GM12865 (cell line): Measurements from ENCODE around the gene SFSWAP.
"Not testable (repeated sequence)": the region's sequence is repeated elsewhere in the genome, so short reads cannot be mapped to it uniquely, and the experiment has no call there.

ENCODE experiments used
- DNase-seq: peaks from one replicate; pipeline ENCODE4 v3.0.0; 2010; ENCODE audit warnings: low read depth
- H3K4me3 ChIP-seq: 2 replicates; pipeline ENCODE4 v1.5.1; 2011; ENCODE audit warnings: mild to moderate bottlenecking, low read depth, low read length, control low read depth
- TF ChIP-seq, protein P1 (sequence below): IDR thresholded peaks from 2 replicates; pipeline ENCODE4 v1.5.1; 2011; ENCODE audit warnings: low read length, control low read depth, low read depth, inconsistent platforms; ENCODE audit not compliant: insufficient read depth; ENCODE audit errors: missing control alignments

Gene SFSWAP

DNA sequence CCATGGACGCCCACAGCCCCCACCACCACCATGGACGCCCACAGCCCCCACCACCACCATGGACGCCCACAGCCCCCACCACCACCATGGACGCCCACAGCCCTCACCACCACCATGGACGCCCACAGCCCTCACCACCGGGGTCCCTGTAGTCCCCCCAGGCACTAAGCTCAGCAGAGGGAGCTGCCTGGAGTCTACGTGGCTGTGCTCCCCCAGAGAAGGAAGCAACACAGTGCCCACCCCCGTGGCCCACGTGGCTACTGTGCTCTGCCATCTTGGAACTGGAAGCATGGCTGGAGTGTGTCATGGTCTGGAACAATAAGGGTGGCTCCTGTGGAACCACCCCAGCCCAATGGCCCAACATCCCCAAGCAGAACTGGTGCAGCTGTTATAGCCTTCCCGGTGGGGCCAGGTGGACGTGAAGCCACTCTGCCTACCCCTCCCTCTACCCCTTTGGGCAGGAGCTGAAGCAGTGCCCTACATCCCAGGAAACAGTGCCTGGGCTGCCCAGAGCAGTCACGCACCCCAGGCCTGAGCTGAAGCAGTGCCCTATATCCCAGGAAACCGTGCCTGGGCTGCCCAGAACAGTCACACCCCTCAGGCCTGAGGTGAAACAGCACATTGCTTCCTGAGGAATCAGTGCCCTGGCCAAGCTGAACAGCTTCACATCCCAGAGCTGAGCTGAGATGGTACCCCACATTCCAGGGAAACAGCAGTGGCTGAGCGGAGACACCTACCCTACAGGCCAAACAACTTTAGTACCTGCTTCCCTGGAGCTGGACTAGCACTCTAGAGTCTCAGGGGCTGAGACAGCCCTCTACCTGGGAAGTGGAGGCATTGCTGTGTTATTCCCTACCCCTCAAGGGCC, 9.0 kb upstream of the SFSWAP start:
- H3K4me3 ChIP-seq: no peak overlapping the region
- TF ChIP-seq, protein P1, sequence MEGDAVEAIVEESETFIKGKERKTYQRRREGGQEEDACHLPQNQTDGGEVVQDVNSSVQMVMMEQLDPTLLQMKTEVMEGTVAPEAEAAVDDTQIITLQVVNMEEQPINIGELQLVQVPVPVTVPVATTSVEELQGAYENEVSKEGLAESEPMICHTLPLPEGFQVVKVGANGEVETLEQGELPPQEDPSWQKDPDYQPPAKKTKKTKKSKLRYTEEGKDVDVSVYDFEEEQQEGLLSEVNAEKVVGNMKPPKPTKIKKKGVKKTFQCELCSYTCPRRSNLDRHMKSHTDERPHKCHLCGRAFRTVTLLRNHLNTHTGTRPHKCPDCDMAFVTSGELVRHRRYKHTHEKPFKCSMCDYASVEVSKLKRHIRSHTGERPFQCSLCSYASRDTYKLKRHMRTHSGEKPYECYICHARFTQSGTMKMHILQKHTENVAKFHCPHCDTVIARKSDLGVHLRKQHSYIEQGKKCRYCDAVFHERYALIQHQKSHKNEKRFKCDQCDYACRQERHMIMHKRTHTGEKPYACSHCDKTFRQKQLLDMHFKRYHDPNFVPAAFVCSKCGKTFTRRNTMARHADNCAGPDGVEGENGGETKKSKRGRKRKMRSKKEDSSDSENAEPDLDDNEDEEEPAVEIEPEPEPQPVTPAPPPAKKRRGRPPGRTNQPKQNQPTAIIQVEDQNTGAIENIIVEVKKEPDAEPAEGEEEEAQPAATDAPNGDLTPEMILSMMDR: no peak
- no peak for DNase-seq

DNA sequence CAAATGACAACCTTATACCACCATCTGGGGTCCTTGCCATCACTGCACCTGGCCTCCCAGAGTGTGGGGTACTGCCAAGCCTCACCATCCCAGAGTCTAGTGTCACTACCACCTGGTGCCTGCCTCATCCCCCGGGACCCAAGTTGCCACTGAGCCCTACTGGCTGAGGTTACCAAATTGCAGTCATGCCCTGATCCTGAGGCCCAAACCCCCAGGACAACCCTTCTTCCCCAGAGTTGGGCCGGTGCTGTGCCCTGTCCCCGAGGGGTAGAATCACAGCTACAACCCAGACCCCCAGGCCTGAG, 8.4 kb upstream of the SFSWAP start:
- no peak overlapping the region for H3K4me3 ChIP-seq
- TF ChIP-seq, protein P1: no peak
- no peak for DNase-seq

DNA sequence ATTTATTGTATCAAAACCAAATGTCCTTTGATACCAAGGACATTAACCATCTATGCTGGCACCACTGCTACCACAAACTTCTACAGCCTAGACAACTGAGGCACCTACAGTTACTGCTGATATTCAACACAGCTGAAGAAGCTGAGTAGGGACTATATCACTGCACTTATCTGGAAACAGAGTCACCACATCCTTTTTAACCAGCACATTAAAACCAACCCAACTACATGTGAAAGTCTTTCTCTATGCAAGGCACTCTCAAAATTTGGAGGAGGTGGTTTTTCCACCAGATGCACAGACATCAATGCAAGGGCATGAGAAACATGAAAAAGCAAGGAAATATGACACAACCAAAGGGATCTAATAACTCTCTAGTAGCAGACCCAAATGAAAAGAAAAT, 7.7 kb upstream of the SFSWAP start:
- H3K4me3 ChIP-seq: no peak overlapping the region
- TF ChIP-seq, protein P1: no peak
- no peak for DNase-seq

DNA sequence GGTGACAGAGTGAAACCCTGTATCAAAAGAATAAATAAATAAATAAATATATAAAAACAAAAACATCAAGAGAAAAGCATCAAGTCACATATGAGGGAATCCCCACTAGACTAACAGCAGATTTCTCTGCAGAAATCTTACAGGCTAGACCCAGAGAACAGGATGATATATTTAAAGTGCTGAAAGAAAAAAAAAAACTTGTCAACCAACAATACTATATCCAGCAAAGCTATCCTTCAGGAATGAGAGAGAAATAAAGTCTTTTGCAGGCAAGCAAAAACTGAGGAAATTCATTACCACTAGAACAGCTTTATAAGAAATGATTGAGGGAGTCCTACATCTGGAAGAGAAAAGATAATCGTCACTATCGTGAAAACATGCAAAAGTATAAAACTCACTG, 6.4 kb upstream of the SFSWAP start:
- H3K4me3 ChIP-seq: no peak overlapping the region
- TF ChIP-seq, protein P1: no peak
- DNase-seq: no peak

DNA sequence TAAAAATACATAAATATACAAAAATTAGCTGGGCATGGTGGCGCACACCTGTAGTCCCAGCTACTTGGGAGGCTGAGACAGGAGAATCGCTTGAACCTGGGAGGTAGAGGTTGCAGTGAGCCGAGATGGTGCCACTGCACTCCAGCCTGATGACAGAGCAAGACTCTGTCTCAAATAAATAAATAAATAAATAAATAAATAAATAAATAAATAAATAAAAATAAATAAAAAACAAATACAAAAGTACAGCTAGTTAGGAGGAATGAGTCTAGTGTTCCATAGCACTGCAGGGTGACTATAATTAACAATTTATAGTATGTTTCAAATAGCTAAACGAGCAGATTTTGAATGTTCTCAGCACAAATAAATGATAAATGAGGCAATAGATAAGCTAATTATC, 4.2 kb upstream of the SFSWAP start:
- not testable (repeated sequence) for H3K4me3 ChIP-seq, DNase-seq

DNA sequence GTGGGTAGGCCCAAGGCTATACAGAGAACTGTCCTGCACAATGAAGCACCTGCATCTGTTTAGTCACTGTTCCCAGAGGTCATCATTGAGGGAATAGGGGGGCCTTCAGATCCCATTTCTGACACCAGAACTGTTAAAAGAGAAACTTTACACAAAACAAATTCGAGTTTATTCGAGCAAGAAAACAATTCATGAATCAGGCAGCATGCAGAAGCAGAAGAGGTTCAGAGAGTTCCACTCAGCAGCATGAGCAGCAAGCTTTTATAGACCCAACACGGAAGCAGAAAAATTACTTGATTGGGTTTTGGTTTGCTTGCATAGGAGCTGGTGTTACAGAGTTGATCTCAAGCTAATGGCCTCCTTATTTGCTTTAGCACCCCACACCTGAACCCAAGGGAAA, 1.7 kb upstream of the SFSWAP start:
- DNase-seq: no peak
- TF ChIP-seq, protein P1: no peak
- H3K4me3 ChIP-seq: no peak overlapping the region

DNA sequence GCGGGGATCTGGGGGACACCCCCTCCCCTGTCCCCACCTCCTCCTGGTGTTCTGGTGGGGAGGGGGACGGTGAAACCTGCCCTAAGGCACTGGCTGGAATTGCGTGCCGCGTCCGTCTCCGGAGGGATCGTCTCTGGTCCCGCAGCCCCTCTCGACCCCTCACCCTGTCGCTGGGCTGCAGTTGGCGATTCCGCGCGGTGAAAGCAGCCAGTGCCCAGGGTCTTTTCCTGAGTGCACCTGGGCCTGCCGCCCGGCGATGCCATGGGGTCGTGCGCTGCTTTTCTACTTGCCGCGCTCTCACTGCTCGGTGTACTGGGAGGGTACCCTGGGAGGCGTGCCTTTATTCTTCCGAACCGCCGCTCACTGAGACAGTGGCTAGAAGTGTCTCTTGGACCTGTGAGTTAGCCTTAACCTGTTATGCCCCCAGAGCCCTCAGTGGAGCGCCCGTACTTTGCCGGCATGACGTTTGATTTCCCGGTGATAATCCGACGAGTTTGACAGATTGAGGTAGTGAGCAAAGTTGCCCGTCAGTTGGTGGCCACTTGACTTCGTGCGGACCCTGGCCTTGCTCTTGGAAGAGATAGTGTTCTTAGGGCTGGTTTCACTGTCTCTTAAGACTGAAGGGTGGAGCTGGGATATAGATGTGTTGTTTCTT, 788 bp downstream of the SFSWAP start:
- peak; percentile 12 for DNase-seq
- TF ChIP-seq, protein P1: no peak
- H3K4me3 ChIP-seq: peak overlapping the region; percentile 95
